Esophagus squamous epithelium (tissue), 5 donors: ENCODE measurements around the gene PDSS1. TPM values are rescaled to one million over a fixed set of nuclear protein-coding genes. Genes with fewer than 3 reads are reported as not detected.

Experiments used
- DNase-seq: peaks from one replicate; lab custom pipeline; 2025; lab: John Stamatoyannopoulos, UW
- H3K27ac ChIP-seq, 4 donors: fragments of 200-600 bp; sonication (generic); one replicate each; pipeline ENCODE4 v1.5.1; 2016 to 2019; ENCODE audit warnings: mild to moderate bottlenecking in 1 of 4
- H3K27me3 ChIP-seq, 4 donors: fragments of 200-600 bp; sonication (generic); 1 replicate in 3 of 4; 2 replicates in 1 of 4; pipeline versions ENCODE4 v1.5.1 to v1.6.0; 2017 to 2021; ENCODE audit warnings: antibody characterized with exemption in 1 of 4
- H3K36me3 ChIP-seq, 3 donors: fragments of 200-600 bp; sonication (generic); one replicate each; pipeline ENCODE4 v1.5.1; 2016 to 2019
- H3K4me1 ChIP-seq, 3 donors: fragments of 200-600 bp; sonication (generic); one replicate each; pipeline ENCODE4 v1.5.1; 2017 to 2019
- H3K4me3 ChIP-seq, 4 donors: fragments of 200-600 bp; sonication (generic); 1 replicate in 3 of 4; 2 replicates in 1 of 4; pipeline ENCODE4 v1.5.1; 2016 to 2019; ENCODE audit warnings: mild to moderate bottlenecking in 2 of 4, moderate library complexity in 1 of 4
- H3K9me3 ChIP-seq, 3 donors: fragments of 200-600 bp; sonication (generic); one replicate each; pipeline ENCODE4 v1.5.1; 2016 to 2019
- CTCF ChIP-seq, 6 experiments: fragments of 450-650 bp in 4 of 6; fragments of 200-600 bp in 2 of 6; sonication (generic) in 2 of 6; IDR thresholded peaks; one replicate each; pipeline ENCODE4 v1.5.1; 2016 to 2019; ENCODE audit warnings: antibody characterized with exemption in 6 of 6, mild to moderate bottlenecking in 4 of 6, moderate library complexity in 4 of 6
- POLR2A ChIP-seq, 4 donors: fragments of 450-650 bp; IDR thresholded peaks; one replicate each; pipeline ENCODE4 v1.6.1; 2017; ENCODE audit warnings: antibody characterized with exemption in 4 of 4, mild to moderate bottlenecking in 4 of 4, moderate library complexity in 3 of 4
- WGBS, 2 donors: methylation state at CpG; one replicate each; pipeline ENCODE4 v1.1.5; 2018; 5-methylcytosine and 5-hydroxymethylcytosine counted together
- intact Hi-C: fragments of 100-400 bp; cut with DNase I; formaldehyde crosslinking; loops from one replicate; pipeline ENCODE4 v1.15.0; 2022
- total RNA-seq, 4 donors: library from RNA; depleted of rRNA; stranded (reverse); fragments of >200 nt; gene quantifications; one replicate each; pipeline ENCODE4 v1.1.0, GENCODE V29; 2016
- donor health status: DM: yes; HTN: yes; CAD: no.

Gene PDSS1
- total RNA-seq, 4 donors from 2014 or later, result 7.7 to 21.1 (median 11.7) TPM

GRCh38 chr10:26696786-26697162, 727 bp upstream of the PDSS1 start:
- TF ChIP-seq CTCF (IDR thresholded peaks at IDR 0.05) (no peak), POLR2A (IDR thresholded peaks at IDR 0.05) (no peak)

GRCh38 chr10:26697922-26698608, 564 bp downstream of the PDSS1 start:
- intact Hi-C loops, result no loop called here
- H3K4me1 ChIP-seq, result peaks cover 3 to 26% (median 12%) of the 10 kb centered on the region in 3 donors
- 4% methylated on average over 17 to 24 of the region's 42 CpGs for WGBS, 2 donors
- H3K27ac ChIP-seq, result peak overlapping the region; percentile 90 to 94 (median 92)
- TF ChIP-seq POLR2A (IDR thresholded peaks at IDR 0.05), result no peak
- TF ChIP-seq CTCF (IDR thresholded peaks at IDR 0.05), result no peak
- no peaks in the 10 kb centered on the region for H3K36me3 ChIP-seq
- H3K4me3 ChIP-seq, result peak overlapping the region; percentile 82 to 99 (median 90)
- DNase-seq, result no peak
- H3K27me3 ChIP-seq, result peaks cover 0 to 8% (median 0%) of the 10 kb centered on the region in 4 donors
- H3K9me3 ChIP-seq, result no peaks in the 10 kb centered on the region

More at GRCh38 chr10:26696786-26697162, 727 bp upstream of the PDSS1 start:
- intact Hi-C loops, result no loop called here
- Histone ChIP-seq H3K4me3 (peak overlapping the region; percentile 82 to 99 (median 90)), H3K27me3 (peaks cover 0 to 14% (median 0%) of the 10 kb centered on the region in 4 donors), H3K9me3 (no peaks in the 10 kb centered on the region), H3K4me1 (peaks cover 3 to 26% (median 12%) of the 10 kb centered on the region in 3 donors), H3K36me3 (no peaks in the 10 kb centered on the region), H3K27ac (peak overlapping the region; percentile 90 to 94 (median 92))
- no peak for DNase-seq
- 18 to 35% methylated on average over 7 to 10 of the region's 11 CpGs for WGBS, 2 donors

GRCh38 chr10:26698909-26699308, 1.4 kb downstream of the PDSS1 start:
- no peaks in the 10 kb centered on the region for H3K9me3 ChIP-seq
- no peak for TF ChIP-seq POLR2A (IDR thresholded peaks at IDR 0.05)
- TF ChIP-seq CTCF (IDR thresholded peaks at IDR 0.05), result no peak
- WGBS, 2 donors, result 53 to 72% methylated on average over 2 of the region's 2 CpGs
- peak overlapping the region in 2 of 4 donors; percentile 86 to 99 for H3K4me3 ChIP-seq
- no peak for DNase-seq
- no peak overlapping the region for H3K27ac ChIP-seq
- no peaks in the 10 kb centered on the region for H3K36me3 ChIP-seq
- peaks cover 0 to 5% (median 0%) of the 10 kb centered on the region in 4 donors for H3K27me3 ChIP-seq
- intact Hi-C loops, result no loop called here
- H3K4me1 ChIP-seq, result peaks cover 3 to 26% (median 12%) of the 10 kb centered on the region in 3 donors

GRCh38 chr10:26699631-26700030, 2.1 kb downstream of the PDSS1 start:
- intact Hi-C loops, result no loop called here
- Histone ChIP-seq H3K27ac (no peak overlapping the region), H3K27me3 (no peaks in the 10 kb centered on the region), H3K36me3 (peaks cover 0 to 6% (median 0%) of the 10 kb centered on the region in 3 donors), H3K9me3 (no peaks in the 10 kb centered on the region), H3K4me1 (peaks cover 3 to 26% (median 12%) of the 10 kb centered on the region in 3 donors), H3K4me3 (no peak overlapping the region)
- TF ChIP-seq POLR2A (IDR thresholded peaks at IDR 0.05) (no peak), CTCF (IDR thresholded peaks at IDR 0.05) (no peak)
- DNase-seq, result no peak
- WGBS, 2 donors, result 87 to 100% methylated on average over 5 to 7 of the region's 7 CpGs

- Histone ChIP-seq H3K27me3 (no peaks in the 10 kb centered on the region), H3K4me1 (peaks cover 3 to 26% (median 12%) of the 10 kb centered on the region in 3 donors), H3K36me3 (peaks cover 0 to 21% (median 3%) of the 10 kb centered on the region in 3 donors), H3K9me3 (no peaks in the 10 kb centered on the region), H3K27ac (no peak overlapping the region), H3K4me3 (no peak overlapping the region)
- 50 to 68% methylated on average over 4 of the region's 4 CpGs for WGBS, 2 donors
- no peak for TF ChIP-seq POLR2A (IDR thresholded peaks at IDR 0.05)
- no peak for TF ChIP-seq CTCF (IDR thresholded peaks at IDR 0.05)
- no peak for DNase-seq
- intact Hi-C loops, result no loop called here
Observed at GRCh38 chr10:26700884-26701630, 3.6 kb downstream of the PDSS1 start.
